Panc1 (cell line): ENCODE data around the gene KDM1A. TPM values are rescaled to one million over a fixed set of nuclear protein-coding genes. Genes with fewer than 3 reads are reported as not detected.

Experiments
- ATAC-seq: fragments of 200-7000 bp; cut with Tn5 transposase; 2 replicates; pipeline ENCODE4 v1.9.1; 2020; ENCODE audit warnings: mild to moderate bottlenecking, moderate library complexity
- BruUV-seq: library from RNA; stranded (reverse); fragments of 400-500 nt; replicated peaks from 2 replicates; lab custom pipeline; 2021; lab: Mats Ljungman, UMichigan
- CTCF ChIA-PET: fragments of 300-600 bp; sonication (Branson Sonifier 250); formaldehyde crosslinking; loops from one replicate; lab custom pipeline; 2022; ENCODE audit warnings: antibody characterized with exemption; lab: Charles Lee
- POLR2A ChIA-PET: fragments of 300-600 bp; sonication (Branson Sonifier 250); formaldehyde crosslinking; loops from one replicate; lab custom pipeline; 2022; ENCODE audit warnings: antibody characterized with exemption; lab: Charles Lee
- DNase-seq: peaks from one replicate; pipeline ENCODE4 v3.0.0-alpha.2; 2010; ENCODE audit warnings: low read depth, low spot score
- H3K27ac ChIP-seq: 2 replicates; pipeline ENCODE4 v1.5.1; 2011; ENCODE audit warnings: mild to moderate bottlenecking, low read length, inconsistent platforms
- H3K27me3 ChIP-seq: fragments of 200-500 bp; sonication (Bioruptor generic); 2 replicates; pipeline ENCODE4 v1.6.0; 2014; ENCODE audit warnings: low read length, inconsistent platforms; ENCODE audit not compliant: control insufficient read depth, insufficient read depth
- H3K36me3 ChIP-seq: fragments of 200-500 bp; sonication (Bioruptor generic); 2 replicates; pipeline ENCODE4 v1.5.1; 2014; ENCODE audit warnings: inconsistent platforms, mild to moderate bottlenecking, low read length, moderate library complexity; ENCODE audit not compliant: control insufficient read depth, insufficient read depth
- H3K4me1 ChIP-seq: 2 replicates; pipeline ENCODE4 v1.5.1; 2011; ENCODE audit warnings: inconsistent platforms, mild to moderate bottlenecking, low read length, moderate library complexity; ENCODE audit not compliant: control insufficient read depth, insufficient read depth
- H3K4me3 ChIP-seq, 2 experiments: 2 replicates each; pipeline ENCODE4 v1.5.1; 2011 to 2012; ENCODE audit warnings: low read depth in 2 of 2, low read length in 2 of 2, mild to moderate bottlenecking in 2 of 2, inconsistent platforms in 1 of 2, moderate library complexity in 1 of 2
- H3K9me3 ChIP-seq: fragments of 200-500 bp; sonication (Bioruptor generic); 2 replicates; pipeline ENCODE4 v1.5.1; 2014; ENCODE audit warnings: low read depth, mild to moderate bottlenecking, inconsistent platforms, low read length, moderate library complexity; ENCODE audit not compliant: control insufficient read depth, insufficient read depth
- CTCF ChIP-seq: fragments of 450-650 bp; IDR thresholded peaks from 2 replicates; pipeline ENCODE4 v1.5.1; 2017; ENCODE audit warnings: mild to moderate bottlenecking
- POLR2AphosphoS5 ChIP-seq: IDR thresholded peaks from 2 replicates; pipeline ENCODE4 v1.6.1; 2012; ENCODE audit warnings: mild to moderate bottlenecking, low read depth, low read length, moderate library complexity
- REST ChIP-seq, 2 experiments: IDR thresholded peaks; 2 replicates each; pipeline ENCODE4 v1.6.1; 2011 to 2012; ENCODE audit warnings: low read depth in 2 of 2, control low read depth in 1 of 2, low read length in 1 of 2, mild to moderate bottlenecking in 1 of 2, moderate library complexity in 1 of 2; ENCODE audit not compliant: insufficient read depth in 1 of 2
- SIN3A ChIP-seq: IDR thresholded peaks from 2 replicates; pipeline ENCODE4 v1.6.1; 2012; ENCODE audit warnings: low read depth, mild to moderate bottlenecking, low read length, moderate library complexity, borderline replicate concordance; ENCODE audit not compliant: insufficient read depth
- TCF7L2 ChIP-seq: IDR thresholded peaks from 2 replicates; pipeline ENCODE4 v1.6.1; 2011; ENCODE audit warnings: mild to moderate bottlenecking, low read depth, low read length, inconsistent platforms
- in situ Hi-C: cut with HindIII; loops from 2 replicates; pipeline ENCODE4 v1.10.0; 2016; ENCODE audit warnings: low sequenced_read_pairs, low pct_unique_long_range_greater_than_20kb
- intact Hi-C: fragments of 100-400 bp; cut with micrococcal nuclease; formaldehyde crosslinking; loops from one replicate; pipeline ENCODE4 v1.10.0; 2022; ENCODE audit not compliant: unreplicated experiment
- total RNA-seq: library from RNA; stranded (reverse); gene quantifications from one replicate; pipeline ENCODE4 v1.2.1, GENCODE V29; 2021; ENCODE audit not compliant: unreplicated experiment

Gene KDM1A
- total RNA-seq, 1 experiment from 2014 or later = 120 TPM

- Histone ChIP-seq H3K9me3 (no peaks in the 10 kb centered on the region), H3K4me3 (no peak overlapping the region), H3K4me1 (peaks cover 7% of the 10 kb centered on the region), H3K27ac (no peak overlapping the region; the same call in 1 of the 2 replicates), H3K27me3 (no peaks in the 10 kb centered on the region), H3K36me3 (peaks cover 3% of the 10 kb centered on the region; the same call in 1 of the 2 replicates)
- BruUV-seq = no TSS peak
- intact Hi-C loops (no loop called here), in situ Hi-C loops (no loop called here)
- DNase-seq (no peak), ATAC-seq (0 out of 2 replicates have a peak, but pooled peaks have one; percentile 33)
- ChIA-PET POLR2A (interaction anchor here (0.7 kb wide), 1 partner anchor 49 kb away, joined by 3 read pairs; no protein-coding TSS in a partner anchor), CTCF (interaction anchor here (0.8 kb wide), 1 partner anchor 8 kb away, joined by 6 read pairs; no protein-coding TSS in a partner anchor)
- no peak for TF ChIP-seq REST (IDR thresholded peaks at IDR 0.05; ENCODE audit: insufficient read depth in 1 of 2, low read depth in 2 of 2, low read length in 1 of 2)
- no peak for TF ChIP-seq TCF7L2
- TF ChIP-seq POLR2AphosphoS5 = no peak
- TF ChIP-seq CTCF = no peak
- TF ChIP-seq SIN3A = no peak
These were observed 92.6 kb downstream of the KDM1A start for GRCh38 chr1:23111600-23112535.

- Histone ChIP-seq H3K4me1 (peaks cover 10% of the 10 kb centered on the region; the same call in 1 of the 2 replicates), H3K27ac (no peak overlapping the region; the same call in 1 of the 2 replicates), H3K27me3 (no peaks in the 10 kb centered on the region), H3K9me3 (no peaks in the 10 kb centered on the region), H3K4me3 (no peak overlapping the region), H3K36me3 (no peaks in the 10 kb centered on the region)
- ChIA-PET POLR2A (no interaction called here), CTCF (interaction anchor here (0.6 kb wide), 1 partner anchor 9 kb away, joined by 8 read pairs; no protein-coding TSS in a partner anchor)
- in situ Hi-C loops (no loop called here), intact Hi-C loops (no loop called here)
- BruUV-seq = no TSS peak
- TF ChIP-seq POLR2AphosphoS5 = no peak
- no peak for TF ChIP-seq TCF7L2
- TF ChIP-seq REST (IDR thresholded peaks at IDR 0.05; ENCODE audit: insufficient read depth in 1 of 2, low read depth in 2 of 2, low read length in 1 of 2) = no peak
- TF ChIP-seq CTCF = no peak
- no peak for TF ChIP-seq SIN3A
- ATAC-seq (no peak), DNase-seq (no peak)
These were observed 95.3 kb downstream of the KDM1A start for GRCh38 chr1:23114424-23115079.
